ENCODE measurements around the gene VEGFB.

Gene VEGFB

DNA sequence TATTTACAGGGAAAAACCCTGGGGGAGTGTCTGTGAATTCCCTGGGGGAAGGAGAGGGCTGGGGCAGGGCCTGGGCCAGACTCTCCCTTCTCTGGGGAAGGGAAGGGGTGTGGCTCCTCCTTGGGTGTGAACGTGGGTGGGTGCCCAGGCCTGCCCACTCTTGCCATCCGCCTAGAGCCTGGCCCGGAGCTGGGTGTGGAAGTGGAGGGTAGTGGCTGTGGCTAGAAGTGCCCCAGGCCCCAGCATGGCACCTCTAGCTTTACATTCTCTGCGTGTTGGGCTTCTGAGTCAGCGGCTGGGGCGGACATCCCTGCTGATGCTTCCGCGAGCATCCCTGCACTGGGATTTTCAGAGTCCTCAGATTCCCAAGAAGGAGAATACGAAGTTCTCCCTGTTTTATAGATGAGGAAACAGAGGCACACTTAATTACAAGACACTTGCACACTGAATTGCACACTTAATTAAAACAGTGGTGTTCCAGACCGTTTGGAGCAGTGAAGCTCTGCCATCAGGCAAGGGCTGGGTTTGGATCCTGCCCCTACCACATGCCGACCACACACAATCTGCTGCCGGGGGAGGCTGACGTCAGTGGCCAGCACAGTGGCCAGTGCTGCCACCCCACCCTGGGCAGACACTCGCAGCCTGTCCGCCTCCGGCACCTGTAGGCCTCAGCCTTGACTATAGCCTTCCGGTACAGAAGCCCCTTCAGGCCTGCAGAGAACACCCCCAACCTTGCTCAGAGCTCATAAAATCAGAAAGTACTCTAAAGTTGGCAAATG is 42.5 kb downstream of the VEGFB start:
- in situ Hi-C loops (cut with MboI; ENCODE audit: low sequenced_read_pairs): no loop called here

GRCh38 chr11:64278576-64279190 is 44.3 kb downstream of the VEGFB start:
- in situ Hi-C loops (cut with MboI; ENCODE audit: low sequenced_read_pairs): no loop called here

- in situ Hi-C loops (cut with MboI; ENCODE audit: low sequenced_read_pairs): no loop called here
These were observed 47.8 kb downstream of the VEGFB start for GRCh38 chr11:64281957-64282770.

GRCh38 chr11:64283092-64283491 is 48.7 kb downstream of the VEGFB start:
- in situ Hi-C loops (cut with MboI; ENCODE audit: low sequenced_read_pairs): no loop called here

DNA sequence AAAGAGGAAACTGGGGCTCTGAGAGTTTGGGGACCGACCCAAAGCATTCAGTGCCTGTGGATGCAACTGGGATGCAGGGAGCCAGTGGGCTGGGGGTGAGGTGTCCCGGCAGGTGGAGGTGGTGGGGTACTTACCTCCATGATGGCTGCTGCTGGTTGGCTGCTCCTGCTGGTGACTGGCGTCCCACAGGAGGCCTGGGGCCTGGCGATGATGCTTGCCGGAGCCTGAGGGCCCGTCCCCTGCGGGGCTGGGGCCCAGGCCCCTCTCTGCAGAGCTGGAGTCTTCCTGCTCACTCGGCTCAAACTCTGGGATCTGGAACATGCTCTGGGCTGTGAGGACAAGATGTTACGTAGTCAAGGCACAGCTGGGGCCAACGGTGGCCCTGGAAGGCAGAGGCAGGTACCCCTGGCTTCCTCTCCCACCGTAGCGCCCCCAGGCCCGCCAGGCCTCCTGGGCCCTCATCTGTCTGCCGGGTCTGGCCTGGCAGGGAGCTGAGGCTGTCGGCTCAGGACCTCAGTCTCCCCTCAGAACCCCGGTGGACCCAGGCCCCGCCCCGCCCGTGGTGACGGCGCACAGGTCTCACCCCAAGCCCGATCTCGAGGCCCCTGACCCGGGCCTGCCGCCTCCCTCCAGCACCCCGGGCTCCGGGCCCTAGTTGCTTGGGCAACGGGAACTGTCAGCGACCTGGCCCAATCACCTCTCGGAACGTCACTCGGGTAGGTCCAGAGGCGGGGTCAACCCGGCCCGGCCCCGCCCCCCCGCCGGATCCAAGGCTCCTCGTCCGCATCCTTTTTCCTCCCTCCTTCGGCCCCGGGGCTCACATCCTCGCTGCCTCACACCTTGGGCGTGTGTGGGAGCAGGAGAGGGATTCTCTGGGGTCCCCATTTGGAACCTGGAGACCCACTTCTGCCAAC is 49.9 kb downstream of the VEGFB start, which contains the start of gene BAD:
Gene BAD, minus strand, starts transcription at position 618 of the 914 bp plus-strand sequence. Its CDS starts 297 bp downstream, at position 321.
- in situ Hi-C loops (cut with MboI; ENCODE audit: low sequenced_read_pairs): no loop called here

DNA sequence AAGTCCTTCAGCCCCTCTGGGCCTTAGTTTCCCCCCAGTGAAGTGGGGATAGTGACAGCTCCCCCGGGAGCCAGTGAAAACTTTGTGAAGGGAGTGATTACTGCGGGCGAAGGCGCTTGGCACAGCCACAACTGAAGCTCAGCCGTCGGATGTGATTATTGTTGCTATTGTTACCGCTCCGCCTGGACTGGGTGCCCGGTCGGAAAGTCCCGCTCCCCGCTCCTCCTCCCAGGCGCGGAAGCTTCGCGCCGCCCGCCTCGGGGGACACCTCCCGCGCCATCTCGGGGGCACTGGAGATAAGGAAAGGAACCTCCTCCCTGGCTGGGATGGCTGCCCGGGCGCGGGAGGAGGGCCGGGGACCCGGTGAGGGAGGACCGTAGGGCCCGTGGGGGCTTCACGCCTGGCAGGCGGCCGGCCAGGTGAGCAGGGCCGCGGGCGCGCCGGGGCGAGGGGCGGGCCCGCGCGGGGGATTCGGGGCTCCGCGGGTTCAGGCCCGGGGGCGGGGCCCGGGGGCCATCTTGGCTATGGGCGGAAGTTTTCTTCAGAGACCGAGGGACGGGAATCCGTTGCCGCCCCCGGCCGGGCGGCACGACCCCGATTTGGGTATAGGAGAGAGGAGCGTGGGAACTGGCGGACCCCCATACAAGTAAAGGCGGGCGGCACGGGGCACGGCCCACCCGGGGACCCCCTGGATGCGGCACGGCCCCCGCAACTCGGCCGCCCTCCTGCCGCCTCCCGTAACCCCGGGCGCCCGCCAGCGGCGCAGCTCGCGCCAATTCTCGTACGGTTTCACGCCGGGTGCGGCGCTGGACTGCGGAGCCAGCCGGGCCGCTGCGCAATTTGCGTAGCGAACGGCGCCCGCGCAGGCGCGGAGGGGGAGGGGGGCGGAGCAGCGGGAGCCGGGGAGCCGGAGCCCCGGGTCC is 50.8 kb downstream of the VEGFB start, which contains the start of gene GPR137:
Gene GPR137, plus strand, starts transcription at position 887 of the 923 bp plus-strand sequence. CDS start 677 bp downstream, outside the sequence.
- in situ Hi-C loops (cut with MboI; ENCODE audit: low sequenced_read_pairs): no loop called here

- in situ Hi-C loops (cut with MboI; ENCODE audit: low sequenced_read_pairs): no loop called here
These were observed 51.8 kb downstream of the VEGFB start for GRCh38 chr11:64285885-64286800.

- in situ Hi-C loops (cut with MboI; ENCODE audit: low sequenced_read_pairs): no loop called here
These were observed 52.4 kb downstream of the VEGFB start for GRCh38 chr11:64286801-64287159.

GRCh38 chr11:64287676-64288352 is 53.4 kb downstream of the VEGFB start:
- in situ Hi-C loops (cut with MboI; ENCODE audit: low sequenced_read_pairs): no loop called here

GRCh38 chr11:64288353-64288750 is 54.0 kb downstream of the VEGFB start:
- in situ Hi-C loops (cut with MboI; ENCODE audit: low sequenced_read_pairs): no loop called here
